Measurements from ENCODE around the gene TMED8.

Gene TMED8

DNA sequence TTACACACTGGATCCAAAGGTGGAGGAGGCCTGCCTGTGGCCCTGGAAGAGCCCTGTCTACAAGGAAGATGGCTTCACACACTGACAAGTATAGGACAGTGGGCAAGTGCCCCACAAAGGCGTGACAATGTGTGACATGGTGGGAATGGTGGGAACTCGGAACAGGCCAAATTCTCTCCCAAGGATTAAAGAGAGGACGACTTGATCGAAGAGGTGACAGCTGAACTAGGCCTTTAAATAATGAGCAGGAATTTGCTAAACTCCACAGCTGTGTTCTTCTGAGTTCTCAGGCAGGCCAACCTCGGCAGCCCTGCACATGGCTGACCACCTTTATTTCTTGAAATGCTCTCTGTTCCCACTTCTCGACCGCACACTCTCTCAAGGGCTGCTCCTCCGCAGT is 80.0 kb downstream of the TMED8 start:
- no peak for DNase-seq (ENCODE audit: low read depth, low spot score)

DNA sequence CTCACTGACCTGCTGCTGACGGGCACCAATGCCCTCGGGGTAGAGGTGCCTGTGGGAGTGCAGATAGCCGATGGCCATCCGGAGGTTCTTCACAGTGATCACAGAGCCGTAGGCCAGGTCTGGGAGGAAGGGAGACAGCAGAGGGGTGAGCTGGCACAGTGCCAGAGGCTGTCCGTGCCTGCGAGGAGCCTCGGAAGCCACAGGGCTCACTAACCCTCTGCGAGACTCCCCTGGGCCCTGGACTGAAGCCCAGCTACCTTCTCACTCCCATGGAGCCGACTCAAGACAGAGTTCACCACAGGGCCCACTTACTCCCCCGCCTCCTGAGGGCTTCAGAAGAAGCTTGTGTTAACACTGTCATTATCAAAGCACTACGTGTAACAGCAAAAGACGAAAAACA is 80.7 kb downstream of the TMED8 start:
- DNase-seq (ENCODE audit: low read depth, low spot score) = no peak

DNA sequence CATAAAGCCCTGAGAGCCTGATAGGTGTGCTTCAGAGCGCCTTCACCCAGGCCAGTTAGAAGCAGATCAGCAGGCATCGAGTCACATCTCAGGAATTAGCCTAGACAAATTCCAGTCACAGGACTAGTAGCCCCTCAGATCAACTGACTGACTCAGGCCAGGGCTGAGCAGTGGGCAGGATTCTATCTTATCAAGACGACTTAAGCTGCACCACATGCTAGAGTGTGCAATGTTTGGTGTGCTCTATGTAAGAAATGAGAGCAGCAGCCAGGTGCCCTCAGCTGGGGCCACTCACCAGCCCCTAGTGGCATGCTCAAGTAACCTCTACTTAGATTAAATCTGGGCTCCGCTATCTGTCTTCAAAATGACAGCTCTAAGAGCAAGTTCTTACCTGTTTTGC is 86.2 kb downstream of the TMED8 start:
- DNase-seq (ENCODE audit: low read depth, low spot score) = no peak

DNA sequence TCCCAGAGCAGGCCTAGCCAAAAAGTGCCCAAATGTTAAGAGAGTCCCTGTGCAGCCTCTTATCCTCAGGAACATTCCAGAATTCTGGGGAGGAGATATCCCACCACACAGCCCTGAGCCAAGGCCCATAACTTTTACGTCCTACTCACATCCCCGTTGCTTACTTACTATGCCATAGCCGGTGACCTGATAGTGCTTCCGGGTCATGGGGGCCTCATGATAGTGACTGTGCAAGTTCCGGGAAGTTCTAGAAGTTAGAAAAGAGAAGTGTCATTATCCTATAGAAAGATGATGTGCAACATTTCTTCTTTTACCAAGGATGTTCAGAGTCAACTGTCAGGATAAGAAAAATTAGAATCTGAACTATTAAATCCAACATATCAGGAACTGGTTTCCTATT is 90.3 kb downstream of the TMED8 start:
- no peak for DNase-seq (ENCODE audit: low read depth, low spot score)
